ENCODE measurements around the gene HSH2D.
A peak's percentile ranks its signal among the peaks of the same experiment; 100 is the strongest.

The HSH2D gene

GRCh38 chr19:16142032-16142580, 1.4 kb upstream of the HSH2D start:
- no peak overlapping the region for H2AK5ac ChIP-seq (ENCODE audit: low read depth, low read length)
- no peak overlapping the region for H2BK15ac ChIP-seq (ENCODE audit: low read length)
- no peak overlapping the region for H2AFZ ChIP-seq (ENCODE audit: low read length)
- no peak overlapping the region for H3K14ac ChIP-seq (ENCODE audit: low read length)
- no peak overlapping the region for H3K4me2 ChIP-seq (ENCODE audit: insufficient read depth, low read length, poor library complexity, severe bottlenecking)
- WGBS, 2 donors (ENCODE audit: extremely low coverage in 2 of 2, insufficient read length in 2 of 2, insufficient replicate concordance in 1 of 2): 100% methylated on average over 2 of the region's 9 CpGs; no CpG with 5 or more reads in 1 of the 2 donors
- H2BK120ac ChIP-seq (ENCODE audit: low read depth, low read length): no peak overlapping the region
- H3K79me1 ChIP-seq (ENCODE audit: low read depth, low read length): no peaks in the 10 kb centered on the region
- H3K4ac ChIP-seq (ENCODE audit: low read length): no peak overlapping the region
- no peak for DNase-seq (ENCODE audit: low spot score)
- no peaks in the 10 kb centered on the region for H3K4me1 ChIP-seq (ENCODE audit: control insufficient read depth in 2 of 2, insufficient read depth in 1 of 2, low read depth in 1 of 2, low read length in 2 of 2)
- no peak overlapping the region for H4K91ac ChIP-seq (ENCODE audit: low read depth, low read length, poor library complexity)
- H2BK12ac ChIP-seq (ENCODE audit: low read length): no peak overlapping the region
- no peak overlapping the region for H3K23ac ChIP-seq (ENCODE audit: low read depth, low read length, poor library complexity)
- no peaks in the 10 kb centered on the region for H3K36me3 ChIP-seq (replicated peaks in 1 of 2; ENCODE audit: control insufficient read depth in 2 of 2, insufficient read depth in 2 of 2, low read length in 2 of 2)
- H3K4me3 ChIP-seq (ENCODE audit: low read length in 2 of 2): no peak overlapping the region
- H3K9me3 ChIP-seq (replicated peaks in 1 of 2; ENCODE audit: control insufficient read depth in 2 of 2, insufficient read depth in 1 of 2, low read depth in 1 of 2, low read length in 2 of 2): no peaks in the 10 kb centered on the region
- no peak overlapping the region for H3K18ac ChIP-seq (ENCODE audit: low read length)
- no peak overlapping the region for H3K27ac ChIP-seq (replicated peaks; ENCODE audit: low read length)
- no peaks in the 10 kb centered on the region for H3K27me3 ChIP-seq (ENCODE audit: control insufficient read depth in 3 of 3, insufficient read depth in 3 of 3, low read depth in 1 of 3, low read length in 3 of 3)
- no peak overlapping the region for H2BK5ac ChIP-seq (ENCODE audit: low read length)
- H4K8ac ChIP-seq (ENCODE audit: low read depth, low read length): no peak overlapping the region
- H3K9ac ChIP-seq (ENCODE audit: low read depth, low read length, poor library complexity): no peak overlapping the region

DNA sequence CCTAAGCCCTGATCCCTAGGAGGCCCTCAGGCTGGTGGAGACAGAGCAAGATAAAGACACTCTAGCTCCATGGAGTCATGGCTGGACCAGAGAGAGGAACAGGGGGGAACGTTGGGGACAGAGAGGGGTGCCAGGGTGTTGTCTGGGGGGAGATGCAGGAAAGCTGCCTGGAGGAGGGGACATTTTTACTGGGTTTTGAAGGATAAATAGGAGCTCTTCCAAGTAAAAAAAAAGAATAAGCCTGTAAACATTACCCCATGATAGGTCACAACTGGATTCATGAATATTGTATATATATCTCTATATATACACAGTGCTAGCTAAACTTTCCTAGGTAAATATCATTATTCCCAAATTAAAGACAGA, 714 bp downstream of the HSH2D start:
- Histone ChIP-seq H3K9ac (ENCODE audit: low read depth, low read length, poor library complexity) (no peak overlapping the region), H4K91ac (ENCODE audit: low read depth, low read length, poor library complexity) (no peak overlapping the region), H3K27ac (replicated peaks; ENCODE audit: low read length) (no peak overlapping the region), H3K18ac (ENCODE audit: low read length) (no peak overlapping the region), H3K4me3 (ENCODE audit: low read length in 2 of 2) (no peak overlapping the region), H2BK120ac (ENCODE audit: low read depth, low read length) (no peak overlapping the region), H4K8ac (ENCODE audit: low read depth, low read length) (no peak overlapping the region), H3K9me3 (replicated peaks in 1 of 2; ENCODE audit: control insufficient read depth in 2 of 2, insufficient read depth in 1 of 2, low read depth in 1 of 2, low read length in 2 of 2) (no peaks in the 10 kb centered on the region), H2BK5ac (ENCODE audit: low read length) (no peak overlapping the region), H3K14ac (ENCODE audit: low read length) (no peak overlapping the region), H3K4me1 (ENCODE audit: control insufficient read depth in 2 of 2, insufficient read depth in 1 of 2, low read depth in 1 of 2, low read length in 2 of 2) (no peaks in the 10 kb centered on the region), H2AFZ (ENCODE audit: low read length) (no peak overlapping the region), H3K4me2 (ENCODE audit: insufficient read depth, low read length, poor library complexity, severe bottlenecking) (no peak overlapping the region), H2BK12ac (ENCODE audit: low read length) (no peak overlapping the region), H3K79me1 (ENCODE audit: low read depth, low read length) (no peaks in the 10 kb centered on the region), H2BK15ac (ENCODE audit: low read length) (no peak overlapping the region), H3K27me3 (ENCODE audit: control insufficient read depth in 3 of 3, insufficient read depth in 3 of 3, low read depth in 1 of 3, low read length in 3 of 3) (peaks cover 0 to 2% (median 0%) of the 10 kb centered on the region in 3 experiments), H2AK5ac (ENCODE audit: low read depth, low read length) (no peak overlapping the region), H3K4ac (ENCODE audit: low read length) (peak overlapping the region; percentile 76), H3K23ac (ENCODE audit: low read depth, low read length, poor library complexity) (no peak overlapping the region), H3K36me3 (replicated peaks in 1 of 2; ENCODE audit: control insufficient read depth in 2 of 2, insufficient read depth in 2 of 2, low read length in 2 of 2) (no peaks in the 10 kb centered on the region)
- DNase-seq (ENCODE audit: low spot score): no peak
- no CpG with 5 or more reads among the region's 1 CpG for WGBS, 2 donors (ENCODE audit: extremely low coverage in 2 of 2, insufficient read length in 2 of 2, insufficient replicate concordance in 1 of 2)

GRCh38 chr19:16146112-16146511, 2.6 kb downstream of the HSH2D start:
- peaks cover 0 to 2% (median 0%) of the 10 kb centered on the region in 3 experiments for H3K27me3 ChIP-seq (ENCODE audit: control insufficient read depth in 3 of 3, insufficient read depth in 3 of 3, low read depth in 1 of 3, low read length in 3 of 3)
- H3K4ac ChIP-seq (ENCODE audit: low read length): no peak overlapping the region
- H3K23ac ChIP-seq (ENCODE audit: low read depth, low read length, poor library complexity): no peak overlapping the region
- no peak overlapping the region for H2BK15ac ChIP-seq (ENCODE audit: low read length)
- no peaks in the 10 kb centered on the region for H3K79me1 ChIP-seq (ENCODE audit: low read depth, low read length)
- no peaks in the 10 kb centered on the region for H3K9me3 ChIP-seq (replicated peaks in 1 of 2; ENCODE audit: control insufficient read depth in 2 of 2, insufficient read depth in 1 of 2, low read depth in 1 of 2, low read length in 2 of 2)
- no peak overlapping the region for H3K4me2 ChIP-seq (ENCODE audit: insufficient read depth, low read length, poor library complexity, severe bottlenecking)
- no peak overlapping the region for H2AK5ac ChIP-seq (ENCODE audit: low read depth, low read length)
- no peak overlapping the region for H3K9ac ChIP-seq (ENCODE audit: low read depth, low read length, poor library complexity)
- no peak overlapping the region for H2BK12ac ChIP-seq (ENCODE audit: low read length)
- WGBS, 2 donors (ENCODE audit: extremely low coverage in 2 of 2, insufficient read length in 2 of 2, insufficient replicate concordance in 1 of 2): no CpG with 5 or more reads among the region's 5 CpGs
- H2AFZ ChIP-seq (ENCODE audit: low read length): no peak overlapping the region
- H3K18ac ChIP-seq (ENCODE audit: low read length): no peak overlapping the region
- no peaks in the 10 kb centered on the region for H3K4me1 ChIP-seq (ENCODE audit: control insufficient read depth in 2 of 2, insufficient read depth in 1 of 2, low read depth in 1 of 2, low read length in 2 of 2)
- H3K4me3 ChIP-seq (ENCODE audit: low read length in 2 of 2): no peak overlapping the region
- no peak overlapping the region for H2BK5ac ChIP-seq (ENCODE audit: low read length)
- no peak overlapping the region for H2BK120ac ChIP-seq (ENCODE audit: low read depth, low read length)
- DNase-seq (ENCODE audit: low spot score): no peak
- no peak overlapping the region for H3K14ac ChIP-seq (ENCODE audit: low read length)
- H4K8ac ChIP-seq (ENCODE audit: low read depth, low read length): no peak overlapping the region
- H3K36me3 ChIP-seq (replicated peaks in 1 of 2; ENCODE audit: control insufficient read depth in 2 of 2, insufficient read depth in 2 of 2, low read length in 2 of 2): no peaks in the 10 kb centered on the region
- no peak overlapping the region for H4K91ac ChIP-seq (ENCODE audit: low read depth, low read length, poor library complexity)
- H3K27ac ChIP-seq (replicated peaks; ENCODE audit: low read length): no peak overlapping the region

DNA sequence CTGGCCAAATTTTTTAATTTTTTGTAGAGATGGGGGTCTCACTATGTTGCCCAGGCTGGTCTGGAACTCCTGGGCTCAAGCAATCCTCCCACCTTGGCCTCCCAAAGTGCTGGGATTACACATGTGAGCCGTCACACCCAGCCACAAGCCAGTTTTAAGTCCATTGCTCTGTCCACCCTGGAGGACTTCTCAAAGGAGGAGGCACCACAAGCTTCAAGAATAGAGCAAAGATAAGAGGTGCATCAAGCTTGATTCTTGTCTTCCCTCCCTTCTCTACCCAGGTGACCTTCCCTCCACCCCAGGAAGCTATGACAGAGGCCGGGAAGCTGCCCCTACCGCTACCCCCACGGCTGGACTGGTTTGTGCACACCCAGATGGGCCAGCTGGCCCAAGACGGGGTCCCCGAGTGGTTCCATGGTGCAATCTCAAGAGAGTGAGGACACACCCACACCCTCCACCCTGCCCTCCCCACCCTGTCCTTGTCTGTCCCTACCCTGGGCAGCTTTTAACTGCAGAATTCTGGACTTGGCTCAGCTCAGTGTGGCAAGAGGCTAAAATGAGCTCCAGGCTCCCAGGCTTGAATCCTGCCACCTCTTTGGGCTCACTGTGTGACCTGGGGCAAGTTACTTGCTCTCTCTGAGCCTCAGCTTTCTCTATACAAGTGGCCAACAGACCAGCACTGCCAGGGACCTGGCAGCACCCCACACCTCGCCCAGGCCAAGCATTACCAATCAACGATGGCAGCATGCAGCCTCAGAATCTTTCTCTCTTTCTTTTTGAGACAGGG, 5.2 kb downstream of the HSH2D start:
- WGBS, 2 donors (ENCODE audit: extremely low coverage in 2 of 2, insufficient read length in 2 of 2, insufficient replicate concordance in 1 of 2): no CpG with 5 or more reads among the region's 8 CpGs

More for the DNA sequence above, 5.2 kb downstream of the HSH2D start:
- no peaks in the 10 kb centered on the region for H3K9me3 ChIP-seq (replicated peaks in 1 of 2; ENCODE audit: control insufficient read depth in 2 of 2, insufficient read depth in 1 of 2, low read depth in 1 of 2, low read length in 2 of 2)
- H2AFZ ChIP-seq (ENCODE audit: low read length): no peak overlapping the region
- no peak overlapping the region for H3K27ac ChIP-seq (replicated peaks; ENCODE audit: low read length)
- H2BK5ac ChIP-seq (ENCODE audit: low read length): no peak overlapping the region
- peaks cover 0 to 2% (median 0%) of the 10 kb centered on the region in 3 experiments for H3K27me3 ChIP-seq (ENCODE audit: control insufficient read depth in 3 of 3, insufficient read depth in 3 of 3, low read depth in 1 of 3, low read length in 3 of 3)
- H4K91ac ChIP-seq (ENCODE audit: low read depth, low read length, poor library complexity): no peak overlapping the region
- no peaks in the 10 kb centered on the region for H3K36me3 ChIP-seq (replicated peaks in 1 of 2; ENCODE audit: control insufficient read depth in 2 of 2, insufficient read depth in 2 of 2, low read length in 2 of 2)
- H3K18ac ChIP-seq (ENCODE audit: low read length): no peak overlapping the region
- H3K4me3 ChIP-seq (ENCODE audit: low read length in 2 of 2): no peak overlapping the region
- H3K14ac ChIP-seq (ENCODE audit: low read length): no peak overlapping the region
- no peak overlapping the region for H3K4me2 ChIP-seq (ENCODE audit: insufficient read depth, low read length, poor library complexity, severe bottlenecking)
- no peak overlapping the region for H3K23ac ChIP-seq (ENCODE audit: low read depth, low read length, poor library complexity)
- H3K4ac ChIP-seq (ENCODE audit: low read length): no peak overlapping the region
- no peak overlapping the region for H2AK5ac ChIP-seq (ENCODE audit: low read depth, low read length)
- no peak for DNase-seq (ENCODE audit: low spot score)
- H2BK15ac ChIP-seq (ENCODE audit: low read length): no peak overlapping the region
- no peak overlapping the region for H2BK120ac ChIP-seq (ENCODE audit: low read depth, low read length)
- H3K4me1 ChIP-seq (ENCODE audit: control insufficient read depth in 2 of 2, insufficient read depth in 1 of 2, low read depth in 1 of 2, low read length in 2 of 2): no peaks in the 10 kb centered on the region
- H3K79me1 ChIP-seq (ENCODE audit: low read depth, low read length): no peaks in the 10 kb centered on the region
- H3K9ac ChIP-seq (ENCODE audit: low read depth, low read length, poor library complexity): no peak overlapping the region
- H2BK12ac ChIP-seq (ENCODE audit: low read length): no peak overlapping the region
- H4K8ac ChIP-seq (ENCODE audit: low read depth, low read length): no peak overlapping the region

Data from neuronal stem cell (in vitro differentiated cells).